Measurements from ENCODE around the gene HBZ. TPM values are rescaled to one million over a fixed set of nuclear protein-coding genes. Genes with fewer than 3 reads are reported as not detected.
"Not testable (repeated sequence)": the region's sequence is repeated elsewhere in the genome, so short reads cannot be mapped to it uniquely, and the experiment has no call there.

Gene HBZ
- total RNA-seq, 3 donors from 2014 or later = not detected

DNA sequence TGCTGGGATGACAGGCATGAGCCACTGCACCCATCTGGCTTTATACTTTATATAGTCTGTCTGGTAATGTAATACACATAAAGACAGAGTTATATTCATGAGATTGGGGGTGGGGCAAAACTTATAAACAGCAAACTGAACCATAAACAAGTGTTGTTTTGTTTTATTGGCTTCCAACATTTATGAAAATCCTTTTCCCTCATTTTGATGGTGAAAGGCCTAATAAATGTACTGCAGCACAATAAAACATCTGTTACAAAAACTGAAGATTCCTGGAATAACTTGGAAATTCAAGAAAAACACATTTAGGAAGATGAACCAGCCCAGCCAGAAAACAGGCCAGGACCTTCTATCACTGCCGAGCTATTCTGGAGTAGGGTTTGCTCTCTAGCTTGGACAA, 30.1 kb upstream of the HBZ start:
- intact Hi-C loops (cut with DNase I; ENCODE audit: low total_unique reads) = no loop called here
- Histone ChIP-seq H3K4me1 (no peaks in the 10 kb centered on the region), H3K27ac (no peak overlapping the region), H3K36me3 (no peaks in the 10 kb centered on the region), H3K9me3 (no peaks in the 10 kb centered on the region), H3K27me3 (no peaks in the 10 kb centered on the region), H3K4me3 (no peak overlapping the region)
- TF ChIP-seq POLR2AphosphoS5 (IDR thresholded peaks at IDR 0.05) = no peak
- DNase-seq (ENCODE audit: low spot score in 2 of 2) = no peak

GRCh38 chr16:123558-124350, 28.7 kb upstream of the HBZ start:
- intact Hi-C loops (cut with DNase I; ENCODE audit: low total_unique reads); H3K36me3 ChIP-seq; H3K4me3 ChIP-seq; H3K9me3 ChIP-seq; H3K4me1 ChIP-seq; H3K27me3 ChIP-seq; DNase-seq (ENCODE audit: low spot score in 2 of 2); H3K27ac ChIP-seq: not testable (repeated sequence)

DNA sequence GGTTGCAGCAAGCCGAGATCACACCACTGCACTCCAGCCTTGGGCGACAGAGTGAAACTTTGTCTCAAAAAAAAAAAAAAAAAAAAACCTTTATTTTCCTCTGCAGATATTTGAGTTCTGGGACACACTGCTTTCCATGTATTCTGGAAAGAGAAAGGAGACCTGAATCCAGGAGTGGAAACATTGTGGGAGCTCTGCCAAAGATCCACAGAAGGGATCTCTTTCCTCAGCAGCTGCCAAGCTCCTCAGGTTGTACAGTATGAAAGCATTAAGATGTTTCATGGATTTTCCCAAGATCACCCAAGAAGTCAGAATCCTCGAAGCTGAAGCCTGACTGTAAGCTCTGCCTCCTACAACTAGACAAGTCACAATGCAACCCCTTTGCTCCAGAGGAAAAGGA, 27.4 kb upstream of the HBZ start:
- Histone ChIP-seq H3K4me1 (no peaks in the 10 kb centered on the region), H3K36me3 (no peaks in the 10 kb centered on the region), H3K27me3 (no peaks in the 10 kb centered on the region), H3K27ac (no peak overlapping the region), H3K4me3 (no peak overlapping the region), H3K9me3 (no peaks in the 10 kb centered on the region)
- intact Hi-C loops (cut with DNase I; ENCODE audit: low total_unique reads) = no loop called here
- no peak for TF ChIP-seq POLR2AphosphoS5 (IDR thresholded peaks at IDR 0.05)
- TF ChIP-seq POLR2A (IDR thresholded peaks at IDR 0.05) = no peak
- TF ChIP-seq CTCF (IDR thresholded peaks at IDR 0.05) = no peak
- DNase-seq (ENCODE audit: low spot score in 2 of 2) = no peak

DNA sequence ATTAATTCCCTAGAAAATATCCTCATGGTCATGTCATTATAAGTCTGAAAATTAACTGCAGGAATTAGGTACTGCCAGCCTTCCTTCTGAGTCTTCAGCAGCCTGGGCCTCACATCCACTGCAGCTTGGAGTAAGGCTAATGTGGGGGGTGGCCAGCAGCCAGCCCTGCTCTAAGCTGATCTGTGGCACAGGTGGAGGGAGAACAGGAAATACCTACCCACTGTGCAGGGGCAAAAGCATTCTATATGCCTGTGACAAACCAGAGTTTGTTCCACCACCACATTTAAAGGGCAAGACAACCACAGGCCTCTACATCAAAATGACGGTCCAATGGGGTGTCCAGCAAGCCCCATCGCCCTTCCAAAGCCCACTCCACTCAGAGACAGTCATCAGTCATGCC, 23.4 kb upstream of the HBZ start:
- DNase-seq (ENCODE audit: low spot score in 2 of 2) = no peak
- intact Hi-C loops (cut with DNase I; ENCODE audit: low total_unique reads) = no loop called here
- no peaks in the 10 kb centered on the region for H3K36me3 ChIP-seq
- TF ChIP-seq CTCF (IDR thresholded peaks at IDR 0.05) = no peak
- H3K9me3 ChIP-seq = no peaks in the 10 kb centered on the region
- no peak overlapping the region for H3K27ac ChIP-seq
- H3K4me1 ChIP-seq = no peaks in the 10 kb centered on the region
- H3K27me3 ChIP-seq = no peaks in the 10 kb centered on the region
- H3K4me3 ChIP-seq = no peak overlapping the region

GRCh38 chr16:130533-131173, 21.8 kb upstream of the HBZ start:
- Histone ChIP-seq H3K36me3 (no peaks in the 10 kb centered on the region), H3K27ac (no peak overlapping the region), H3K9me3 (no peaks in the 10 kb centered on the region), H3K27me3 (no peaks in the 10 kb centered on the region), H3K4me3 (no peak overlapping the region), H3K4me1 (no peaks in the 10 kb centered on the region)
- intact Hi-C loops (cut with DNase I; ENCODE audit: low total_unique reads) = no loop called here
- no peak for DNase-seq (ENCODE audit: low spot score in 2 of 2)
- no peak for TF ChIP-seq POLR2AphosphoS5 (IDR thresholded peaks at IDR 0.05)
- no peak for TF ChIP-seq POLR2A (IDR thresholded peaks at IDR 0.05)

DNA sequence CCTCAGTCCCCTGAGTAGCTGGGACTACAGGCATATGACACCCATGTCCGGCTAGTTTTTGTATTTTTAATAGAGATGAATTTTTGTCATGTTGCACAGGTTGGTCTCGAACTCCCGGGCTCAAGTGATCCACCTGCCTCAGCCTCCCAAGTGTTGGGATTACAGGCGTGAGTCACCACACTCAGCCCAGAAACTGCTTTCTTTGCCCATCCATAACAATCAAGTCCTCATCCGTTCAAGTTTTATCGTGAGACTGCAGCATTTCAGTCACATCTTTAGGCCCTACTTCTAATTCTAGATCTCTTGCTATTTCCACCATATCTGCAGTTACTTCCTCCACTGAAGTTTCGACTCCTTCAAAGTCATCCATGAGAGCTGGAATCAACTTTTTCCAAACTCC, 20.3 kb upstream of the HBZ start:
- no peaks in the 10 kb centered on the region for H3K9me3 ChIP-seq
- TF ChIP-seq CTCF (IDR thresholded peaks at IDR 0.05) (no peak), POLR2A (IDR thresholded peaks at IDR 0.05) (no peak), POLR2AphosphoS5 (IDR thresholded peaks at IDR 0.05) (no peak)
- intact Hi-C loops (cut with DNase I; ENCODE audit: low total_unique reads) = no loop called here
- no peak overlapping the region for H3K4me3 ChIP-seq
- DNase-seq (ENCODE audit: low spot score in 2 of 2) = no peak
- H3K27ac ChIP-seq = no peak overlapping the region
- no peaks in the 10 kb centered on the region for H3K36me3 ChIP-seq
- H3K27me3 ChIP-seq = no peaks in the 10 kb centered on the region
- H3K4me1 ChIP-seq = no peaks in the 10 kb centered on the region

All from breast epithelium (tissue), 4 donors.